SK-N-SH (cell line): ENCODE data around the gene SECTM1. TPM values are rescaled to one million over a fixed set of nuclear protein-coding genes. Genes with fewer than 3 reads are reported as not detected.

Experiments
- CTCF ChIA-PET: fragments of 300-600, 350-600 bp; formaldehyde crosslinking; extraction: SDS; loops from one replicate; lab custom pipeline; 2021; lab: Yijun Ruan, JAX
- POLR2A ChIA-PET: fragments of 350-600 bp; sonication (Branson Sonifier 250); formaldehyde crosslinking; extraction: SDS; loops from one replicate; lab custom pipeline; 2020; ENCODE audit warnings: antibody characterized with exemption, inconsistent platforms; lab: Yijun Ruan, JAX
- DNase-seq: peaks from one replicate; pipeline ENCODE4 v3.0.0; 2012
- H2AFZ ChIP-seq: fragments of 200-600 bp; sonication (generic); 2 replicates; pipeline ENCODE4 v1.8.1; 2016; ENCODE audit warnings: antibody characterized with exemption, mild to moderate bottlenecking, low read depth
- H3F3A ChIP-seq: fragments of 200-600 bp; sonication (generic); replicated peaks from 2 replicates; pipeline ENCODE3; 2016; ENCODE audit warnings: antibody characterized with exemption, mild to moderate bottlenecking; ENCODE audit not compliant: insufficient read depth
- H3K27ac ChIP-seq, 2 experiments: fragments of 200-500 bp in 1 of 2; fragments of 200-600 bp in 1 of 2; sonication (Bioruptor generic) in 1 of 2; sonication (generic), shearing (Covaris generic) in 1 of 2; 2 replicates each; pipeline versions ENCODE4 v1.5.1 to v1.6.1; 2014 to 2016; ENCODE audit warnings: low read depth in 2 of 2, inconsistent platforms in 1 of 2, low read length in 1 of 2, mild to moderate bottlenecking in 1 of 2, mixed read lengths in 1 of 2
- H3K27me3 ChIP-seq: fragments of 200-600 bp; sonication (generic), shearing (Covaris generic); 2 replicates; pipeline ENCODE4 v1.6.1; 2016; ENCODE audit warnings: mixed run types; ENCODE audit not compliant: insufficient read depth
- H3K36me3 ChIP-seq, 2 experiments: fragments of 200-500 bp in 1 of 2; fragments of 200-600 bp in 1 of 2; sonication (Bioruptor generic) in 1 of 2; sonication (generic) in 1 of 2; replicated peaks in 1 of 2; 2 replicates each; pipeline versions ENCODE3 to v1.5.1; 2014 to 2016; ENCODE audit warnings: low read length in 1 of 2, mild to moderate bottlenecking in 1 of 2; ENCODE audit not compliant: insufficient read depth in 2 of 2, control insufficient read depth in 1 of 2
- H3K4me1 ChIP-seq, 2 experiments: fragments of 200-500 bp in 1 of 2; fragments of 200-600 bp in 1 of 2; sonication (Bioruptor generic) in 1 of 2; sonication (generic), shearing (Covaris generic) in 1 of 2; 2 replicates each; pipeline versions ENCODE4 v1.5.1 to v1.6.1; 2014 to 2016; ENCODE audit warnings: low read depth in 1 of 2, low read length in 1 of 2, mixed run types in 1 of 2; ENCODE audit not compliant: insufficient read depth in 2 of 2, control insufficient read depth in 1 of 2
- H3K4me2 ChIP-seq: fragments of 200-600 bp; sonication (generic), shearing (Covaris generic); 2 replicates; pipeline ENCODE4 v1.6.1; 2017; ENCODE audit warnings: mixed run types
- H3K4me3 ChIP-seq, 2 experiments: fragments of 200-500 bp in 1 of 2; fragments of 200-600 bp in 1 of 2; sonication (Bioruptor generic) in 1 of 2; sonication (generic), shearing (Covaris generic) in 1 of 2; 2 replicates each; pipeline versions ENCODE4 v1.5.1 to v1.8.1; 2014 to 2016; ENCODE audit warnings: low read depth in 2 of 2, inconsistent platforms in 1 of 2, low read length in 1 of 2, mild to moderate bottlenecking in 1 of 2, mixed read lengths in 1 of 2, moderate library complexity in 1 of 2
- H3K79me2 ChIP-seq: fragments of 200-600 bp; sonication (generic); 2 replicates; pipeline ENCODE4 v1.8.1; 2017; ENCODE audit warnings: mild to moderate bottlenecking; ENCODE audit not compliant: insufficient read depth
- H3K9ac ChIP-seq: fragments of 200-600 bp; sonication (generic); 2 replicates; pipeline ENCODE4 v1.6.1; 2017; ENCODE audit warnings: mixed run types
- H3K9me2 ChIP-seq: fragments of 200-600 bp; sonication (generic); 2 replicates; pipeline ENCODE4 v1.6.1; 2017; ENCODE audit warnings: mixed run types
- H3K9me3 ChIP-seq: fragments of 200-600 bp; sonication (generic); 2 replicates; pipeline ENCODE4 v1.6.1; 2017; ENCODE audit warnings: mixed run types, mild to moderate bottlenecking, moderate library complexity
- H4K20me1 ChIP-seq: fragments of 200-600 bp; sonication (generic); 2 replicates; pipeline ENCODE4 v1.6.1; 2017; ENCODE audit warnings: mild to moderate bottlenecking, mixed run types; ENCODE audit not compliant: insufficient read depth
- CTCF ChIP-seq: fragments of 200-600 bp; sonication (generic); IDR thresholded peaks from 2 replicates; pipeline ENCODE4 v1.6.1; 2017; ENCODE audit warnings: antibody characterized with exemption, mild to moderate bottlenecking, moderate library complexity
- EP300 ChIP-seq, 2 experiments: IDR thresholded peaks; 2 replicates each; pipeline versions ENCODE4 v1.4.0 to v1.6.1; 2012; ENCODE audit warnings: borderline replicate concordance in 1 of 2, low read depth in 1 of 2, low read length in 1 of 2
- FOXJ3 ChIP-seq: sonication (generic); formaldehyde crosslinking; IDR thresholded peaks from 2 replicates; pipeline ENCODE4 v1.5.1; 2020; ENCODE audit warnings: mild to moderate bottlenecking, missing genetic modification reagents
- FOXM1 ChIP-seq: IDR thresholded peaks from 2 replicates; pipeline ENCODE4 v1.4.0; 2012; ENCODE audit warnings: low read depth, mild to moderate bottlenecking
- MAX ChIP-seq: IDR thresholded peaks from 2 replicates; pipeline ENCODE4 v1.4.0; 2012; ENCODE audit warnings: low read depth
- NRF1 ChIP-seq: IDR thresholded peaks from 2 replicates; pipeline ENCODE4 v1.6.1; 2012; ENCODE audit warnings: low read depth, mild to moderate bottlenecking, low read length
- PBX3 ChIP-seq: IDR thresholded peaks from 2 replicates; pipeline ENCODE4; 2012
- POLR2AphosphoS5 ChIP-seq: IDR thresholded peaks from 2 replicates; pipeline ENCODE4 v1.6.1; 2012; ENCODE audit warnings: low read depth, low read length
- RCOR1 ChIP-seq: fragments of 150-350 bp; IDR thresholded peaks from 2 replicates; pipeline ENCODE4 v1.6.1; 2017; ENCODE audit warnings: antibody characterized with exemption, low read length
- REST ChIP-seq: IDR thresholded peaks from 2 replicates; pipeline ENCODE4 v1.6.1; 2012; ENCODE audit warnings: mild to moderate bottlenecking, low read depth, low read length, moderate library complexity
- RFX5 ChIP-seq: IDR thresholded peaks from 2 replicates; pipeline ENCODE4 v1.6.1; 2012; ENCODE audit warnings: mild to moderate bottlenecking, improper control_type of control experiment, low read length
- SIN3A ChIP-seq: IDR thresholded peaks from 2 replicates; pipeline ENCODE4 v1.6.1; 2012; ENCODE audit warnings: low read depth, mild to moderate bottlenecking, low read length, moderate library complexity, borderline replicate concordance
- TAF1 ChIP-seq: IDR thresholded peaks from 2 replicates; pipeline ENCODE4 v1.6.1; 2012; ENCODE audit warnings: low read depth, mild to moderate bottlenecking, low read length, moderate library complexity, borderline replicate concordance
- USF2 ChIP-seq: fragments of 150-350 bp; IDR thresholded peaks from 2 replicates; pipeline ENCODE4 v1.6.1; 2017; ENCODE audit warnings: antibody characterized with exemption, low read length, low read depth, borderline replicate concordance
- YY1 ChIP-seq: IDR thresholded peaks from 2 replicates; pipeline ENCODE4 v1.4.0; 2012; ENCODE audit warnings: low read depth, mild to moderate bottlenecking
- WGBS: methylation state at CpG from one replicate; pipeline ENCODE4 v1.1.6; 2017; ENCODE audit warnings: low lambda C conversion rate; 5-methylcytosine and 5-hydroxymethylcytosine counted together
- polyA plus RNA-seq, 3 experiments: library from polyadenylated mRNA; depleted of rRNA; stranded (reverse); fragments of >200 nt; gene quantifications; 2 replicates each; pipeline ENCODE4 v1.2.3, GENCODE V29; 2012

The SECTM1 gene
- polyA plus RNA-seq, 1 of the 3 experiments (the other 2 are of a cell fraction), result 3.8 TPM

- TF ChIP-seq PBX3 (no peak), FOXJ3 (no peak), NRF1 (no peak), EP300 (IDR thresholded peaks at IDR 0.05; ENCODE audit: borderline replicate concordance in 1 of 2, low read depth in 1 of 2, low read length in 1 of 2) (no peak), POLR2AphosphoS5 (no peak)
Measured at GRCh38 chr17:82367724-82368524, 34.4 kb upstream of the SECTM1 start (continued).

- 83% methylated on average over 7 of the region's 7 CpGs for WGBS
- ChIA-PET CTCF (interaction anchor here (0.8 to 2.6 kb wide), 7 partner anchors 9 to 47 kb away, joined by 3 to 11 read pairs (median 4); partner anchors contain the start of gene SECTM1), POLR2A (no interaction called here)
- Histone ChIP-seq H3K9me2 (no peaks in the 10 kb centered on the region), H3K9ac (no peak overlapping the region), H3K9me3 (no peaks in the 10 kb centered on the region), H3K36me3 (no peaks in the 10 kb centered on the region), H3K4me1 (peaks cover 3 to 6% of the 10 kb centered on the region in 2 experiments; a peak in 1 of 4 replicates), H2AFZ (no peak overlapping the region), H3K27ac (no peak overlapping the region), H4K20me1 (no peaks in the 10 kb centered on the region), H3K4me2 (no peak overlapping the region), H3K4me3 (no peak overlapping the region), H3K79me2 (no peaks in the 10 kb centered on the region), H3K27me3 (peaks cover 25% of the 10 kb centered on the region), H3F3A (peaks cover 6% of the 10 kb centered on the region)
- no peak for DNase-seq
- TF ChIP-seq NRF1 (no peak), RFX5 (no peak), FOXM1 (no peak), REST (no peak), YY1 (no peak), TAF1 (no peak), MAX (no peak), SIN3A (no peak), RCOR1 (no peak), USF2 (no peak), CTCF (no peak)
- TF ChIP-seq, all 33 proteins: peak for 0
Measured at GRCh38 chr17:82366749-82367148, 33.2 kb upstream of the SECTM1 start.
